Thymus (tissue), 11 donors: ENCODE results near the gene HMGA1. TPM values are rescaled to one million over a fixed set of nuclear protein-coding genes. Genes with fewer than 3 reads are reported as not detected.

Experiments
- DNase-seq, 9 donors: peaks; one replicate each; pipeline ENCODE4 v3.0.0-alpha.2; 2013; ENCODE audit warnings: low spot score in 9 of 9, low read depth in 6 of 9, missing footprints in 1 of 9
- H3K27ac ChIP-seq, 2 donors: one replicate each; pipeline ENCODE4 v1.5.1; 2013; ENCODE audit warnings: control low read depth in 1 of 2, low read depth in 1 of 2, low read length in 1 of 2, mild to moderate bottlenecking in 1 of 2, moderate library complexity in 1 of 2
- H3K27me3 ChIP-seq, 2 donors: one replicate each; pipeline ENCODE4 v1.5.1; 2013; ENCODE audit warnings: low read length in 1 of 2; ENCODE audit not compliant: control insufficient read depth in 2 of 2, insufficient read depth in 1 of 2
- H3K36me3 ChIP-seq, 2 donors: one replicate each; pipeline ENCODE4 v1.5.1; 2013; ENCODE audit warnings: low read length in 1 of 2, mild to moderate bottlenecking in 1 of 2, moderate library complexity in 1 of 2; ENCODE audit not compliant: control insufficient read depth in 2 of 2, insufficient read depth in 2 of 2
- H3K4me1 ChIP-seq, 2 donors: one replicate each; pipeline ENCODE4 v1.5.1; 2013; ENCODE audit warnings: low read length in 2 of 2; ENCODE audit not compliant: control insufficient read depth in 2 of 2, insufficient read depth in 2 of 2
- H3K4me3 ChIP-seq, 2 donors: one replicate each; pipeline ENCODE4 v1.5.1; 2013; ENCODE audit warnings: low read length in 2 of 2, control low read depth in 1 of 2, mild to moderate bottlenecking in 1 of 2
- H3K9me3 ChIP-seq, 2 donors: one replicate each; pipeline ENCODE4 v1.5.1; 2013; ENCODE audit warnings: low read length in 1 of 2, mild to moderate bottlenecking in 1 of 2; ENCODE audit not compliant: control insufficient read depth in 2 of 2, insufficient read depth in 1 of 2
- WGBS: extraction: QIAGEN DNeasy Blood & Tissue Kit; methylation state at CpG from one replicate; pipeline ENCODE4 v1.1.7; 2013; 5-methylcytosine and 5-hydroxymethylcytosine counted together
- polyA plus RNA-seq: library from polyadenylated mRNA; stranded (reverse); fragments of 200-250 nt; gene quantifications from one replicate; pipeline ENCODE4 v1.2.3, GENCODE V29; 2013
- total RNA-seq: library from RNA; stranded (reverse); fragments of 120-200 nt; gene quantifications from one replicate; pipeline ENCODE4 v1.2.4, GENCODE V29; 2013
- donor health status: healthy.

Gene HMGA1
- total and polyA plus RNA-seq, 2 donors = 55.5 to 199 TPM

DNA sequence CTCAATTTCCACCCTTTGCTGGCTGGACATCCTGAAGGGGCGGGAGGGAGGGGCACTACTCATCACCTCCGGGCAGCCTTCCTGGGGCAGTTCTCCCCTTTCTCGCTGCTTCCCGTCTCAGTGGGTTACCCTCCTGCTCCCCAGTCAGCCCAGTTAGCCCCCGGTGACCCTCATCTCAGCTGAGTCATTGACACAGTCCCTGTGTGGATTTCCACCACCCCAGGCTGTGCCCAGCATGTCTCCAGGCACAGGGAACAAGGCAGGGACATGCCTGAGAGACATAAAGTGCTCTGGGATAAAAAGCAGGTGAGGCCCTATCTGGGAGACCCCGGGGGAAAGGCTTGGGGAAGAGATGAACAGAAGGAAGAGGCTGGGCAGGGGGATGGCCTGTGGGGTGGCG, 29.9 kb upstream of the HMGA1 start:
- no peaks in the 10 kb centered on the region for H3K27me3 ChIP-seq
- no peak for DNase-seq
- WGBS = 87% methylated on average over 7 of the region's 7 CpGs
- no peaks in the 10 kb centered on the region for H3K4me1 ChIP-seq
- peaks cover 0 to 14% of the 10 kb centered on the region in 2 donors for H3K9me3 ChIP-seq
- no peak overlapping the region for H3K27ac ChIP-seq
- H3K36me3 ChIP-seq = no peaks in the 10 kb centered on the region
- H3K4me3 ChIP-seq = no peak overlapping the region

DNA sequence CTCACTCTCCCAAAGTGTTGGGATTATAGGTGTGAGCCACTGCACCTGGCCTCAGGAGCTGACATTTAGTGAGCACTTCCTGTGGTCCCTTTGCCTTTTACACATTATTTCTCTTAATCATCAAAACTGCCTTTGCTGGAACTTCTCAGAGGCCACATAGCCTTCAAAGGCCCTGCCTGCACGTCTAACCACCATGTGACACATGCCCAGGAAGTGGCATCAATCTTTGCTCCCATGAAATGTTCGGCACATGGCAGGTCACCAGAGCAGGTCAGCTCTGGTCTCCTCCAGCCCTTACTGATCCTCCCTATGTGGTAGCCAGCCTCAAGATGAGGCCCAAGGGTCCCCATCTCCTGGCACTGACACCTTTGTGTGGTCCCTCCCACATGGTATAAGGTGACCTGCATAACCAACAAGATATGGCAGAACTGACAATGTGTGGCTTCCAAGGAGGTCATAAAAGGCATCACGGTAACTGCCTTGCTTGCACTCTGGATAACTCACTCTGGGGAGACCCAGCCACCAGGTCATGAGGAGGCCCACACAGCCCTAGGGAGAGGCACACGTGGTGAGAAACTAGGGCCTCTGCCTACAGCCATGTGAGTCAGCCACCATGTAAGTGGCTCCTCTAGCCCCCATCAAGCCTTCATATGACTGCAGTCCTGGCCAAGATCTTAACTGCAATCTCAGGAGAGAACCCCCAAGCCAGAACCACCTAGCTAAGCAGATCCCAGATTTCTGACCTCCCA, 28.8 kb upstream of the HMGA1 start:
- no peak overlapping the region for H3K27ac ChIP-seq
- H3K4me3 ChIP-seq = no peak overlapping the region
- no peaks in the 10 kb centered on the region for H3K4me1 ChIP-seq
- DNase-seq = no peak
- no peaks in the 10 kb centered on the region for H3K36me3 ChIP-seq
- H3K27me3 ChIP-seq = no peaks in the 10 kb centered on the region
- H3K9me3 ChIP-seq = peaks cover 0 to 2% of the 10 kb centered on the region in 2 donors
- WGBS = 83% methylated on average over 4 of the region's 4 CpGs

- WGBS = 95% methylated on average over 4 of the region's 4 CpGs
- no peaks in the 10 kb centered on the region for H3K9me3 ChIP-seq
- H3K4me3 ChIP-seq = no peak overlapping the region
- peaks cover 0 to 2% of the 10 kb centered on the region in 2 donors for H3K4me1 ChIP-seq
- no peaks in the 10 kb centered on the region for H3K36me3 ChIP-seq
- no peaks in the 10 kb centered on the region for H3K27me3 ChIP-seq
- H3K27ac ChIP-seq = no peak overlapping the region
- no peak for DNase-seq
Measured at GRCh38 chr6:34213772-34214171, 22.9 kb upstream of the HMGA1 start.

GRCh38 chr6:34218691-34219090, 18.0 kb upstream of the HMGA1 start:
- H3K9me3 ChIP-seq = no peaks in the 10 kb centered on the region
- H3K27me3 ChIP-seq = no peaks in the 10 kb centered on the region
- H3K4me1 ChIP-seq = peaks cover 6 to 8% of the 10 kb centered on the region in 2 donors
- WGBS = 87% methylated on average over 2 of the region's 2 CpGs
- DNase-seq = no peak
- no peak overlapping the region for H3K4me3 ChIP-seq
- no peak overlapping the region for H3K27ac ChIP-seq
- H3K36me3 ChIP-seq = no peaks in the 10 kb centered on the region

DNA sequence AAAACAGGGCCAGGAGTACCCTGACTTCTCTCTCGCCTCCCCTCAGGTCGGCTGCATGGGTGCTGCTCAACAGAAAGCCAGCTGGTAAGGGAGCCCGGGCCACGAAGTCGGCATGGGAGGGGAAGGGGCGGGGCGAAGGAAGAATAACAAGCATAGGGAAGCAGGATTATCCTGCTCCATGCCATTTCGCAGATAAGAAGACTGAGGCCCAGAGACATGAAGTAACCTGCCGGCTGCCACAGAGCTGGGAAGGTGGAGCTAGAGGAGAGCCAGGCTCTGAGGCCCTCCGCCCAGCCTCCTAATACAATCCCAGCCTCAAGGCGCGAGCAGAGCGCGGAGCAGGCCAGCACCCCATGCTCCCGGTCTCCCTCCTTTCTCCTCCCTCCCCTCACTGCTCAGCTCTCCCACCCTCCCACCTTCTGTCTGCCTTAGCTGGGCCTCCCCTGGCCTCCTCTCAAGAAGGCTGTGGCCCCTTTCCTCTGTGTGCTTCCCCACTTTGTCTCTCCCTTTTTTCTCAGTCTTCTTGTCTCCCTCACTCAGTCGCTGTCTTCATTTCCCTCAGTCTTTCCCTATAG, 13.2 kb upstream of the HMGA1 start:
- Histone ChIP-seq H3K27me3 (no peaks in the 10 kb centered on the region), H3K27ac (peak overlapping the region; percentile 47 to 55), H3K9me3 (no peaks in the 10 kb centered on the region), H3K4me1 (peaks cover 27 to 34% of the 10 kb centered on the region in 2 donors), H3K4me3 (peak overlapping the region; percentile 26 to 52), H3K36me3 (no peaks in the 10 kb centered on the region)
- DNase-seq = no peak
- WGBS = 71% methylated on average over 16 of the region's 16 CpGs

GRCh38 chr6:34223956-34224940, 12.4 kb upstream of the HMGA1 start:
- H3K4me3 ChIP-seq = peak overlapping the region; percentile 36 to 52
- no peaks in the 10 kb centered on the region for H3K9me3 ChIP-seq
- H3K27me3 ChIP-seq = no peaks in the 10 kb centered on the region
- H3K36me3 ChIP-seq = no peaks in the 10 kb centered on the region
- H3K27ac ChIP-seq = peak overlapping the region; percentile 81 to 90
- peaks cover 27 to 38% of the 10 kb centered on the region in 2 donors for H3K4me1 ChIP-seq
- WGBS = 5% methylated on average over 55 of the region's 55 CpGs
- peak in 8 of 9 donors; percentile 61 to 94 (median 87) for DNase-seq

- WGBS = 97% methylated on average over 5 of the region's 5 CpGs
- H3K9me3 ChIP-seq = peaks cover 0 to under 1% of the 10 kb centered on the region in 2 donors
- no peak overlapping the region for H3K27ac ChIP-seq
- H3K4me3 ChIP-seq = no peak overlapping the region
- no peak for DNase-seq
- peaks cover 27 to 40% of the 10 kb centered on the region in 2 donors for H3K4me1 ChIP-seq
- H3K36me3 ChIP-seq = no peaks in the 10 kb centered on the region
- no peaks in the 10 kb centered on the region for H3K27me3 ChIP-seq
Measured at GRCh38 chr6:34225551-34225950, 11.1 kb upstream of the HMGA1 start.

DNA sequence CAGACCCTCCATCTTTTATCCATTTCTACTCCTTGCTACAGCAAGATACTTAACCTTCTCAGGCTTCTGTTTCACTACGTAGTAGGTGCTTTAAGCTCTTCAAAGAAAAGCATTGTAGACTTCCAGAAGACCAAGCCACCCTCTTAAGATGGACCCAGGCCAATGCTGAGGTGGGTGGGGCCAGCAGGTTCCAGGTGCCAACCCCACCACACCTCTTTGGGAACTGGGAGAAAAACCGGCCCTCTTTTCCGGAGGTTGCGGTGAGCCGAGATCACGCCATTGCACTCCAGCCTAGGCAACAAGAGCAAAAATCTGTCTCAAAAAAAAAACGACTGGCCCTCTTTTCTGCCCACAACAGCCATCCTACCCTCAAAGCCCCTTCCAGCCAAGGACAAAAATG, 10.6 kb upstream of the HMGA1 start:
- peaks cover 27 to 40% of the 10 kb centered on the region in 2 donors for H3K4me1 ChIP-seq
- no peak overlapping the region for H3K4me3 ChIP-seq
- no peaks in the 10 kb centered on the region for H3K27me3 ChIP-seq
- no peaks in the 10 kb centered on the region for H3K36me3 ChIP-seq
- 92% methylated on average over 7 of the region's 7 CpGs for WGBS
- H3K9me3 ChIP-seq = peaks cover 0 to 3% of the 10 kb centered on the region in 2 donors
- DNase-seq = no peak
- H3K27ac ChIP-seq = no peak overlapping the region
